ENCODE results near the gene ABCA1.
"Not testable (repeated sequence)": the region's sequence is repeated elsewhere in the genome, so short reads cannot be mapped to it uniquely, and the experiment has no call there.

ABCA1 gene

GRCh38 chr9:104863180-104863883, 64.6 kb downstream of the ABCA1 start:
- H3K27ac ChIP-seq, result no peak overlapping the region; the same call in 1 of the 2 replicates
- TF ChIP-seq ZFX (IDR thresholded peaks at IDR 0.05) (no peak), CTCF (conservative IDR thresholded peaks at IDR 0.05) (peak; percentile 93)

GRCh38 chr9:104861397-104861796, 66.6 kb downstream of the ABCA1 start:
- no peak for TF ChIP-seq CTCF (conservative IDR thresholded peaks at IDR 0.05)
- no peak for TF ChIP-seq ZFX (IDR thresholded peaks at IDR 0.05)
- no peak overlapping the region for H3K27ac ChIP-seq

- H3K27ac ChIP-seq, result no peak overlapping the region
These were observed 67.7 kb downstream of the ABCA1 start for GRCh38 chr9:104860263-104860662.

GRCh38 chr9:104858846-104859245, 69.1 kb downstream of the ABCA1 start:
- TF ChIP-seq ZFX (IDR thresholded peaks at IDR 0.05) (no peak), CTCF (conservative IDR thresholded peaks at IDR 0.05) (no peak)
- H3K27ac ChIP-seq, result no peak overlapping the region

More at GRCh38 chr9:104860263-104860662, 67.7 kb downstream of the ABCA1 start:
- no peak for TF ChIP-seq CTCF (conservative IDR thresholded peaks at IDR 0.05)
- TF ChIP-seq ZFX (IDR thresholded peaks at IDR 0.05), result no peak

GRCh38 chr9:104858271-104858670, 69.7 kb downstream of the ABCA1 start:
- H3K27ac ChIP-seq, result no peak overlapping the region
- TF ChIP-seq CTCF (conservative IDR thresholded peaks at IDR 0.05), result no peak
- no peak for TF ChIP-seq ZFX (IDR thresholded peaks at IDR 0.05)

GRCh38 chr9:104856413-104856941, 71.5 kb downstream of the ABCA1 start:
- TF ChIP-seq CTCF (conservative IDR thresholded peaks at IDR 0.05), result no peak
- TF ChIP-seq ZFX (IDR thresholded peaks at IDR 0.05), result no peak
- H3K27ac ChIP-seq, result no peak overlapping the region

GRCh38 chr9:104855807-104856206, 72.1 kb downstream of the ABCA1 start:
- no peak overlapping the region for H3K27ac ChIP-seq
- TF ChIP-seq CTCF (conservative IDR thresholded peaks at IDR 0.05), result no peak
- no peak for TF ChIP-seq ZFX (IDR thresholded peaks at IDR 0.05)

- not testable (repeated sequence) for H3K27ac ChIP-seq
These were observed 72.7 kb downstream of the ABCA1 start for GRCh38 chr9:104855258-104855657.

All from C4-2B (cell line).